Sigmoid colon (tissue), 7 donors: Measurements from ENCODE around the gene MTCP1. TPM values are rescaled to one million over a fixed set of nuclear protein-coding genes. Genes with fewer than 3 reads are reported as not detected.

Experiments used
- DNase-seq: peaks from one replicate; pipeline ENCODE4 v3.0.0-alpha.2; 2019
- H3K27ac ChIP-seq, 4 donors: fragments of 200-600 bp; sonication (generic); one replicate each; pipeline ENCODE4 v1.5.1; 2016 to 2019; ENCODE audit warnings: mild to moderate bottlenecking in 1 of 4
- H3K27me3 ChIP-seq, 3 donors: fragments of 200-600 bp; sonication (generic); one replicate each; pipeline ENCODE4 v1.5.1; 2019; ENCODE audit warnings: mild to moderate bottlenecking in 1 of 3
- H3K36me3 ChIP-seq, 4 donors: fragments of 200-600 bp; sonication (generic); one replicate each; pipeline ENCODE4 v1.5.1; 2016 to 2019
- H3K4me1 ChIP-seq, 4 donors: fragments of 200-600 bp; sonication (generic); one replicate each; pipeline ENCODE4 v1.5.1; 2017 to 2019
- H3K4me3 ChIP-seq, 4 donors: fragments of 200-600 bp; sonication (generic); one replicate each; pipeline ENCODE4 v1.5.1; 2017 to 2019; ENCODE audit warnings: mild to moderate bottlenecking in 2 of 4, moderate library complexity in 1 of 4
- H3K9me3 ChIP-seq, 4 donors: fragments of 200-600 bp in 3 of 4; sonication (generic) in 3 of 4; one replicate each; pipeline versions ENCODE4 v1.5.1 to v1.6.1; 2013 to 2019
- EP300 ChIP-seq, 4 donors: sonication (generic); formaldehyde crosslinking; IDR thresholded peaks; one replicate each; pipeline ENCODE4 v1.6.1; 2017; ENCODE audit warnings: antibody characterized with exemption in 4 of 4
- POLR2A ChIP-seq, 2 donors: fragments of 450-650 bp; IDR thresholded peaks; one replicate each; pipeline ENCODE4 v1.6.1; 2016; ENCODE audit warnings: antibody characterized with exemption in 2 of 2, mild to moderate bottlenecking in 2 of 2, moderate library complexity in 2 of 2
- POLR2AphosphoS5 ChIP-seq, 4 donors: sonication (generic); formaldehyde crosslinking; IDR thresholded peaks; one replicate each; pipeline ENCODE4 v1.6.1; 2017; ENCODE audit warnings: antibody characterized with exemption in 4 of 4
- WGBS, 2 donors: extraction: QIAGEN DNeasy Blood & Tissue Kit; methylation state at CpG; one replicate each; pipeline ENCODE4 v1.1.7; 2013; 5-methylcytosine and 5-hydroxymethylcytosine counted together
- intact Hi-C: fragments of 100-400 bp; cut with DNase I; formaldehyde crosslinking; loops from one replicate; pipeline ENCODE4 v1.15.1; 2023
- polyA plus RNA-seq, 3 donors: library from polyadenylated mRNA; stranded (reverse); fragments of 200-250 nt; gene quantifications; one replicate each; pipeline ENCODE4 v1.2.3, GENCODE V29; 2013
- total RNA-seq, 4 donors: library from RNA; depleted of rRNA; stranded (reverse); fragments of >200 nt; gene quantifications; one replicate each; pipeline ENCODE4 v1.1.0, GENCODE V29; 2016
- TF ChIP-seq, protein P1 (sequence below), 4 experiments: fragments of 450-650 bp in 3 of 4; fragments of 200-600 bp in 1 of 4; IDR thresholded peaks; one replicate each; pipeline ENCODE4 v1.5.1; 2016 to 2019; ENCODE audit warnings: antibody characterized with exemption in 4 of 4, mild to moderate bottlenecking in 3 of 4, moderate library complexity in 2 of 4
- donor health status: healthy with polysubstance abuse.
- donor health status: Bipolar disorder and iron deficiency.
- donor health status: healthy.

MTCP1 gene
- total and polyA plus RNA-seq, 7 donors: 3.1 to 13.8 (median 3.9) TPM

DNA sequence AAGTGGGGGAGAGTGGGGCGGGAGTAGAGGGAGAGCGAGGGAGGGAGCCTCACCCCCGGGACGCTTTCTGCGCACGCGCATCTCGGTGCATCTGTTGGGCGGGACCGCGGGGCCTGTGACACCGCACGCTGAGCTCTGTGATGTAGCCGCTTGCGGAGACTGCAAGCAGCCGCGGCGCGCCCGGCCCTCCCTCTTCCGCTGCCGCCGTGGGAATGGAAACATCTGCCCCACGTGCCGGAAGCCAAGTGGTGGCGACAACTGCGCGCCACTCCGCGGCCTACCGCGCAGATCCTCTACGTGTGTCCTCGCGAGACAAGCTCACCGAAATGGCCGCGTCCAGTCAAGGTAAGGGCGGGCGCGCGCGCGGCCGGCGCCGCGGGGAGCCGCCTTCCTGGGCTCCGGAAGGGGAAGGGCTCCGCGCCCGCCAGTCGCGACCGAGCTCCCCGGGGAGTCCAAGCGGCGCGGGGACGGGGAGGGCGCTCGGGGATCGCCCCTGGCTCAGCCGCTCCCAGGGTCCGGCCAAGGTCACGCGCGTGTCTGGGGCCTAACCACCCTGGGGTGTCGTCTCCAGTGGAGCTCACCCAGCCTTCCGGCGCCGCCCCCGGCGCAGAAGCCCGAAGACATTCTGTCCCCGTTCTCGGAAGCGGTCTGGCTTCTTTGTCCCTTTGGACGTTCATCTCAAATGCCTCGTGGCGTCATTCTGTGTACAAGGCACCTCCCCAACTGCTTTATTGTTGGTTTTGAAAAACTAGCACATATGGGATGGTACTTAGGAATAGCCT lies 44.0 kb downstream of the MTCP1 start, which contains the start of gene FUNDC2:
TSS of gene FUNDC2 (plus strand) at position 118 of the 782 bp plus-strand sequence. CDS start at position 213, 95 bp downstream.
- peak within 1 kb of the TSS; percentile 90 to 96 (median 94) for H3K27ac ChIP-seq
- no peaks in the 10 kb centered on the region for H3K27me3 ChIP-seq
- 0 to 1% methylated on average over 82 of the region's 82 CpGs for WGBS, 2 donors
- DNase-seq: peak; percentile 97
- H3K4me3 ChIP-seq: peak within 1 kb of the TSS; percentile 46 to 65 (median 62)
- H3K9me3 ChIP-seq: no peaks in the 10 kb centered on the region
- intact Hi-C loops: loop anchor here (2.0 kb wide), 2 partner anchors 30 to 44 kb away; partner anchors contain the start of genes BRCC3, CMC4 and MTCP1
- no peaks in the 10 kb centered on the region for H3K36me3 ChIP-seq
- TF ChIP-seq POLR2AphosphoS5 (IDR thresholded peaks at IDR 0.05) (peak; percentile 44 to 83 (median 74)), POLR2A (IDR thresholded peaks at IDR 0.05) (peak; percentile 29 to 36), EP300 (IDR thresholded peaks at IDR 0.05) (peak; percentile 35 to 85 (median 74))
- TF ChIP-seq, protein P1, sequence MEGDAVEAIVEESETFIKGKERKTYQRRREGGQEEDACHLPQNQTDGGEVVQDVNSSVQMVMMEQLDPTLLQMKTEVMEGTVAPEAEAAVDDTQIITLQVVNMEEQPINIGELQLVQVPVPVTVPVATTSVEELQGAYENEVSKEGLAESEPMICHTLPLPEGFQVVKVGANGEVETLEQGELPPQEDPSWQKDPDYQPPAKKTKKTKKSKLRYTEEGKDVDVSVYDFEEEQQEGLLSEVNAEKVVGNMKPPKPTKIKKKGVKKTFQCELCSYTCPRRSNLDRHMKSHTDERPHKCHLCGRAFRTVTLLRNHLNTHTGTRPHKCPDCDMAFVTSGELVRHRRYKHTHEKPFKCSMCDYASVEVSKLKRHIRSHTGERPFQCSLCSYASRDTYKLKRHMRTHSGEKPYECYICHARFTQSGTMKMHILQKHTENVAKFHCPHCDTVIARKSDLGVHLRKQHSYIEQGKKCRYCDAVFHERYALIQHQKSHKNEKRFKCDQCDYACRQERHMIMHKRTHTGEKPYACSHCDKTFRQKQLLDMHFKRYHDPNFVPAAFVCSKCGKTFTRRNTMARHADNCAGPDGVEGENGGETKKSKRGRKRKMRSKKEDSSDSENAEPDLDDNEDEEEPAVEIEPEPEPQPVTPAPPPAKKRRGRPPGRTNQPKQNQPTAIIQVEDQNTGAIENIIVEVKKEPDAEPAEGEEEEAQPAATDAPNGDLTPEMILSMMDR (IDR thresholded peaks at IDR 0.05): no peak
- peaks cover 0 to 14% (median 9%) of the 10 kb centered on the region in 4 donors for H3K4me1 ChIP-seq

DNA sequence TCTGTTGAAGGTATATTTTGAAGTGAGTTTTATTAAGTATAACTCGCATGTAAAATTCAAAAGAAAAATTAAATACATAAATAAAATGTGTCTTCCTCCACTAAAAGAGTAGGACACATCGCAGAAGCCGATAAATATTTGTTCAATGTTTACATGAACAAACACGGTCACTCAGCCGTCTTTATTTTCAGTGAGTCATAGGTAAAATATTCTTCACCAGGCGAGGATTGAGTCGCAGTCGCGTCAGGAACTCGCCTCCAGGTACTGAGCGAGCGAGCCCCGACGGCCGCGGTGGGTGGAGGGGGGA lies 44.6 kb downstream of the MTCP1 start:
- Histone ChIP-seq H3K9me3 (no peaks in the 10 kb centered on the region), H3K36me3 (no peaks in the 10 kb centered on the region), H3K4me1 (peaks cover 0 to 14% (median 9%) of the 10 kb centered on the region in 4 donors), H3K27ac (peak overlapping the region; percentile 90 to 96 (median 94)), H3K27me3 (no peaks in the 10 kb centered on the region), H3K4me3 (peak overlapping the region; percentile 46 to 65 (median 62))
- 0 to 1% methylated on average over 16 of the region's 16 CpGs for WGBS, 2 donors
- no peak for DNase-seq
- intact Hi-C loops: loop anchor here (2.0 kb wide), 2 partner anchors 30 to 44 kb away; partner anchors contain the start of genes BRCC3, CMC4 and MTCP1
- no peak for TF ChIP-seq POLR2AphosphoS5 (IDR thresholded peaks at IDR 0.05)
- TF ChIP-seq, protein P1 (IDR thresholded peaks at IDR 0.05): no peak
- TF ChIP-seq EP300 (IDR thresholded peaks at IDR 0.05): no peak
- TF ChIP-seq POLR2A (IDR thresholded peaks at IDR 0.05): no peak

DNA sequence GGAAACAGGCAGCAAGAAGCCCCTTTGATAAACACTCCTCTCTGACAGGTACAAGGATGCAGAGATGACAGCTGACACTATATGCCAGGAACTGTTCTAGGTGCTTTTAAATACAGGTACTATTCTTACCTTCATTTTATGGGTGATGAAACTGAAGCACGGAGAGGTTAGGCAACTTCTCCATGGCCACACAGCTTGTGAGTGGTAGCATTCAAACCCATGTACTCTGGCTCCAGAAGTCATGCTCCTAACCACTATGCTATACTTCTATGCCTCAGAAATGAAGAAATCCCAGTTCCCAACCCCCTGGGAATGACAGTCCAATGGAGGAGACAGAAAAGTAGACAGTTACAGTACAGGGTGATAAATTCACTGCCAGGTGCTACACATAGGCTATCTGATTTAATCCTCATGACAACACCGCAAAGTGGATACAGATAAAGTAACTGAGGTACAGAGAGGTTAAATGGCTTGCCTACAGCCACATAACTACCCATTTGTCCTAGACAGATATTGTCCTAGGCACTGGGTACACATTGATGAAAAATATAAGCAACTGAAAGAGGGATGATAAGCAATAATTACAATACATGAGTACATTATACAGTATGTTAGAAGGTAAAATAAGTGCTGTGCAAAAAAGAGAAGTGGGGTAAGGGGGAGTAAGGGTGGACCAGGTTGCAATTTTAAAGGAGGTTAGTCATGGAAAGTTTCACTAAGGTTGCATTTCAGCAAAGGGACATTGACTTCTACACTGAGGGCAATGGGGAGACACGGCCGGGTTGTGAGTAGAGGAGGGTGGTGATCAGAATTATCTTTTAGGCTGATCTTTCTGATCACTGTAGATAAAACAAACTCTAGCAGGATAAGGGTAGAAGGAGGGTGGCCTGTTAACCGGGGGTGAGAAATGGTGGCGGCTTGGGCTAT lies 46.8 kb downstream of the MTCP1 start:
- 85 to 87% methylated on average over 6 of the region's 6 CpGs for WGBS, 2 donors
- Histone ChIP-seq H3K9me3 (no peaks in the 10 kb centered on the region), H3K36me3 (no peaks in the 10 kb centered on the region), H3K4me1 (peaks cover 0 to 13% (median 9%) of the 10 kb centered on the region in 4 donors), H3K27ac (no peak overlapping the region), H3K4me3 (no peak overlapping the region), H3K27me3 (no peaks in the 10 kb centered on the region)
- DNase-seq: no peak
- TF ChIP-seq EP300 (IDR thresholded peaks at IDR 0.05) (no peak), POLR2A (IDR thresholded peaks at IDR 0.05) (no peak), POLR2AphosphoS5 (IDR thresholded peaks at IDR 0.05) (no peak)
- TF ChIP-seq, protein P1 (IDR thresholded peaks at IDR 0.05): no peak
- intact Hi-C loops: no loop called here

DNA sequence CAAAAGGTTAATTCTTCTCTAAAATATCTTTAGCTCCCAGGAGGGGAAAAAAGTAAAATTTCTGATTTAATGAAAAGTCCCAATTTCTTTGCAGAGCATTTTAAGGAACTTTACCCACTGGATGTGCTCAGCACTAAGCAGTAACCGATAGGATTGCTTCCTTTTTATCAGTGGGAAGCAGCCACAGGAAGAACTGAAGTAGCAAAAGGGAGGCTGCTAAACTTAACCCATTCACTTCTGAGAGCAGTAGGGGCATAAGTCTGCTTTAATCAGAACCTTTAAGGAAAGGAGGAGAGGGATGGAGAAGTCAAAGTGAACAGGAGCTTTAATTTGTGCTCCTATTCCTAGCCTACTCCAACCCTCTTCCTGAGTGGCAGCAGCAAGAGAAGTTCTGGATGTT lies 48.4 kb downstream of the MTCP1 start, which contains the start of gene F8:
TSS of gene F8 (minus strand) at position 139 of the 400 bp plus-strand sequence. CDS start 171 bp downstream, outside the sequence.
- no peak for DNase-seq
- intact Hi-C loops: no loop called here
- no peaks in the 10 kb centered on the region for H3K4me1 ChIP-seq
- H3K27me3 ChIP-seq: no peaks in the 10 kb centered on the region
- H3K4me3 ChIP-seq: no peak within 1 kb of the TSS
- H3K27ac ChIP-seq: no peak within 1 kb of the TSS
- 7 to 8% methylated on average over 1 of the region's 1 CpG for WGBS, 2 donors
- H3K9me3 ChIP-seq: no peaks in the 10 kb centered on the region
- TF ChIP-seq, protein P1 (IDR thresholded peaks at IDR 0.05): no peak
- no peak for TF ChIP-seq POLR2A (IDR thresholded peaks at IDR 0.05)
- no peak for TF ChIP-seq EP300 (IDR thresholded peaks at IDR 0.05)
- no peak for TF ChIP-seq POLR2AphosphoS5 (IDR thresholded peaks at IDR 0.05)
- no peaks in the 10 kb centered on the region for H3K36me3 ChIP-seq
